Measurements from ENCODE around the gene NEDD4.
"Not testable (repeated sequence)": the region's sequence is repeated elsewhere in the genome, so short reads cannot be mapped to it uniquely, and the experiment has no call there.

NEDD4 gene

GRCh38 chr15:56003777-56004176 lies 10.4 kb upstream of the NEDD4 start:
- not testable (repeated sequence) for DNase-seq

GRCh38 chr15:56003277-56003676 lies 9.9 kb upstream of the NEDD4 start:
- DNase-seq, result not testable (repeated sequence)

DNA sequence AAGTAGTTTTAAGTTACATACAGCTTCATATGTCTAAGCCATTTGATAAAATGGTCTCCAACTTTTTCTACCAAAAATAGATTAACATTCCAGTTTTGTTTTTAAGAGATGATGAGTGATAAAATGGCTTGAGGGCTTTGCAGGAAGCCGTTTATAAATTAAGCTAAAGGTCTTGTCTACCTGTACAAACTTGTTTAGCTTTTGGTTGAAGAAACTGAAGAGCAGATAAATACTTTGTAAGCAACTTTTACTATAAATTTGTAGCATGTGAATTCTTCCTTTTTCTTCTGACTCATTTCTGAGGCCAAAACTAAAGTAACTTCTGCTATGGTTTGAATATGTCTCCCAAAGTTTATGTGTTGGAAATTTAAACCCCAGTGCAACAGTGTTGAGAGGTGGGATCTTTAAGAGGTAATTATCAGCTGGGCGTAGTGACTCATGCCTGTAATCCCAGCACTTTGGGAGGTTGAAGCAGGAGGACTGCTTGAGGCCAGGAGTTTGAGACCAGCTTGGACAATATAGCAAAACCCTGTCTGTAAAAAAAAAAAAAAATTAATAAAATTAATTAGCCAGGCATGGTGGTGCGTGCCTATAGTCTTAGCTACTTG lies 8.2 kb upstream of the NEDD4 start:
- DNase-seq, result no peak

- DNase-seq, result no peak
Observed at GRCh38 chr15:55999658-56000057, 6.2 kb upstream of the NEDD4 start.

DNA sequence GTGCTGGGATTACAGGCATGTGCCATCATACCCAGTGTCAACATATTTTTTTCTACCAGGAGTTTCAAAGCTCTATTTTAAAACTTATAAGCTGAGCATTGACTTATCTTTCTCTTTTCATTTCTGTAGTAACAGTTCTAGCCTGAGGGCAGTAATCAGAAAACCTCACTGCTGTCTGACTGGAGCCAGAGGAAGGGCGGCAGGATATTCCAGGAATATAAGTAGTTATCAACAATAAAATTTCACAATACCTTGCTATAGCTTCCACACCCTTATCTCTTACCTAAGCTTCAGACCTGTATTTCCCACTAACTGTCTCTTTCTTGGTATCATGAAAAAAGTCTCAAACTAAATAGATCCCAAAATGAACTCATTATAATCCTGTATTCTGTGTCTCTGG lies 5.1 kb upstream of the NEDD4 start:
- DNase-seq, result no peak

GRCh38 chr15:55993804-55994560 lies 570 bp upstream of the NEDD4 start:
- no peak for DNase-seq

DNA sequence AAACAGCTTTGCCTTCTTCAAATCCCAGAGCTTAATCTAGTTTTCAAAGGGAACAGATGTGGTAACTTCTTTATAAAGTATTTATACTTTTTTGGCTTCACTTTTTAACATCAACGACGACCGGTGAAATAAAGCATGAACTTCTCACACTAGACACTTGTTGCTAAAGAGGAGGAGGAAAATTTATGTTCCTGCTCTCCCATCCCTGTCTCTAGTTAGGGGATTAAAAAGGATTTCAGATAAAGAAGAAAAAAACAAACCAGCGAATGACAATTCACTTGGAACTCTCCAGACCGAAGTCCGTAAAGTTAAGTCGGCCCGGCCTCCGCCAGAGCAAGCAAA lies 672 bp downstream of the NEDD4 start:
- DNase-seq, result no peak

GRCh38 chr15:55991802-55992768 lies 1.3 kb downstream of the NEDD4 start:
- DNase-seq, result no peak

DNA sequence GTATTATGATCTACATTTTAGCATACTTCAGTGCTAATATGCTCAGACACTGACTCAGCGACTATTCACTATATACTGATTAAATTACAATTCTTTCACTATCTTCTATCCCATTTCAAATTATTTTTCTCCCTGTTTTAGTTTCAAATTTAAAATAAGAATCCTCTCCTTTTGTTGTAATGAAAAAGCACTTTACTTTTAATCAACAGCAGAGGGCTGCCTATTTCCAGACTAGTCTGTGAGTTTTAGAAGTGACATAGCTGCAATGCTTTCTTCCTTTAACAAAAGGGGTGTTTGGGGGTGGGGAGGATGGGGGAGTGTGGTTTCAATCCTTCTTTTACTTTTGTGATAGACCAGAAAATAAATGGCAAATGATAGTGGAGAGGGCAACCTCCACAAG lies 2.4 kb downstream of the NEDD4 start:
- no peak for DNase-seq

GRCh38 chr15:55990516-55990915 lies 2.9 kb downstream of the NEDD4 start:
- DNase-seq, result no peak

DNA sequence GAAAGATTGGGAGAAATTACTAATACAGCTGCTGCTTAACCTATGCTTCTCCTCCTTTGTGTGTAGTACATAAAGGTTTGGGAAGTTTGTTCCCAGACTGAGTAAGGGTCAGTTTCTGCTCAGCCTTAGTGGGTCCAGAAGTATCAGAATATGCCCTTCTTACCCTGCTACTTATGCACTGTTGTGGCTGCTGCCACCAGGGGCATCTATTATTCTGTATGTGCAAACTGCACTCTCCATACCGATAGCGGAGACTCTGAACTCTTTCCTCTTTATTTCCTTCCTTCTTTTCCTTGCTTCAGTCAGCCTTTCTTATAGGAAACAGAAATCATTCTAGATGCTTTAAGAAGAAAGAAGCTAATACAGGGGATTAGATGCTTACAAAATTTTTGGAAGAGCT lies 4.0 kb downstream of the NEDD4 start:
- no peak for DNase-seq

DNA sequence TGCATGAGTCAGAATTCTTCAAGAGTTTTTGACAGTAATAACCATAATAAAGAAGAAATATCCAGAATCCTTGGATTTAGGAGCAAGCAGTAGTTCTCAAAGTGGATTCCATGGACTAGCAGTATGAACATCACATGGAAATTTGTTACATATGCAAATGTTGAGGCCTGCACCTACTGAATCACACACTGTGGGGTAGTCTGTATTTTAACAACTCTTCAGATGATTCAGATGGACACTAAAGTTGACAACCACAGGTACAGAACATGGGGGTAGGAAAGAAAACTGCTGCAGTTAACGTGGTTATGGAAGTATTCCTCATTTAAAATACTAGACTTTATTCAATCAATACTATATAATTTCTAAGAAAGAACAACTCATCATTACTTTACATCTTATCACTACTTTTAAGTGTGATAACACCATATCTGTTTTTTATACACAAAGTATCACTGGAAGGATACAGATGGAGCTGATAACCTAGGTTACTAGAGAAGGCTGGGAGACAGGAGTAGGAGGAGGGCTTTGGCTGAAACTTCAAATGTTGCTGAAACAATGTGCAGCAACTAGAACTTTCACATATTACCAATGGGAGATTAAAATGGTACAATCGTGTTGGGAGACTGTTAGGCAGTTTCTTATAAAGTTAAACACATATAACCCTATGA lies 11.7 kb downstream of the NEDD4 start:
- no peak for DNase-seq

DNA sequence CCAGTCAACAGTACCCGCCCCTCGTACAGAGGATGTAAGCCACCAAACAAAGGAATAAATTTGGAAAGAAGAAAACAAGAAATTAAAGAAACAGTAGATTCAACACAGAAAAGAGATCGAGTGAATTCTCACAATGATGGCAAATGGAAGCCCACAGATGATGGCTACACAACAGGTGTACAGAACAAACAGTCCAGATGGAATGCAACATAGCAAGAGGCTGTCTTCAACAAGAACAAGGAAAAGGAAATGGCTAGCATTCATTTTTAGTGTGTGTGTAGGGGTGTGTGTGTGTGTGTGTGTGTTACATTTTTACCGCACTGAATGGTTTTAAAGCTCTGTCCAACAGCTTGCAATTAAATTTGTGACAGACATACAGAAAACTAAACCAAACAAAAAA lies 12.9 kb downstream of the NEDD4 start:
- DNase-seq, result no peak

GRCh38 chr15:55977231-55977630 lies 16.2 kb downstream of the NEDD4 start:
- no peak for DNase-seq

- DNase-seq, result no peak
Observed at GRCh38 chr15:55970286-55970685, 23.1 kb downstream of the NEDD4 start.

DNA sequence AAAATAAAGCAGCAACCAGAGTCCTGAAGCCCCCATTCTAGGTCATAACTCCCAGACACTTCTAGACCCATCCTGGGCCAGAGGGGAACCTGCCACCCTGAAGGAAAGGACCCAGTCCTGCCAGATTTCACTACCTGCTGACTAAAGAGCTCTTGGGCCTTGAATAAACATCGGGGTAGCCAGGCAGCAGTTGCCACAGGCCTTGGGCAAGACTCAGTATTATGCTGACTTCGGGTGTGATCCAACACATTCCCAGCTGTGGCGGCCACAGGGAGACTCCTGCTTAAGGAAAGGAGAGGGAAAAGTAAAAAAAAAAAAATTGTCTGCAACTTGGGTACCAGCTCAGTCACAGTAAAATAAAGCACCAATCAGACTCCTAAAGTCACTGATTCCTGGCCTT lies 23.8 kb downstream of the NEDD4 start:
- no peak for DNase-seq

- DNase-seq, result no peak
Observed at GRCh38 chr15:55968923-55969322, 24.5 kb downstream of the NEDD4 start.

DNA sequence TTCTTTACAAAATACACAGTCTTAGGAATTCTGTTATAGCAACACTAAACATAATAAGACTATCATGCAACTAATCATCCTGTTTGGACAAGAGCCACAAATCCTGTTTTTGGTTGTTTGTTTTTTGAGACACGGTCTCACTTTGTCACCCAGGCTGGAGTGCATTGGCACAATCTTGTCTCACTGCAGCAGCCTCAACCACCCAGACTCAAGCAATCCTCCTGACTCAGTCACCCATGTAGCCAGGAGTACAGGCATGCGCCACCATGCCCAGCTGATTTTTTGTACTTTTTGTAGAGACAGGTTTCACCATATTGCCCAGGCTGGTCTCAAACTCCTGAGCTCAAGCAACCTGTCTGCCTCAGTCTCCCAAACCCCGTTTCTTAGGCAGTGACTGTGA lies 28.3 kb downstream of the NEDD4 start:
- DNase-seq, result no peak

DNA sequence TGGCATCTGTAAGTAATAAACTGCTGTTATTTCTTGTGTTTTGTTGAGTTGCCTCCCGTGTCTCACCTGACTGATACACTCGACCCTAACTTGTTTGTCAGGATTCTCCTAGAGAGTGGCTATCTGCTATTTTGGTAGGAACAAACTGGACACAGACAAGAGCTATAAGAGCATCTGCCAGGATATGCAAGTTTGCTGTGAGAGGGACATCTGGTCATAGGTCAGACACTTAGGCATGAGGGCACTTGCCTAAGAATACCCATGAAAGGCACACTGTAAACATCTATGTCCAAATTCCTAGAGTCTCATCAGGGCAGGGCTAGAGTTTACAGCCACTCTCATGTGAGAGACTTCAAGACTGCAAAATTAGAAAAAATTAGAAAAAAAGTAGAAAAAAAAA lies 32.5 kb downstream of the NEDD4 start:
- no peak for DNase-seq

DNA sequence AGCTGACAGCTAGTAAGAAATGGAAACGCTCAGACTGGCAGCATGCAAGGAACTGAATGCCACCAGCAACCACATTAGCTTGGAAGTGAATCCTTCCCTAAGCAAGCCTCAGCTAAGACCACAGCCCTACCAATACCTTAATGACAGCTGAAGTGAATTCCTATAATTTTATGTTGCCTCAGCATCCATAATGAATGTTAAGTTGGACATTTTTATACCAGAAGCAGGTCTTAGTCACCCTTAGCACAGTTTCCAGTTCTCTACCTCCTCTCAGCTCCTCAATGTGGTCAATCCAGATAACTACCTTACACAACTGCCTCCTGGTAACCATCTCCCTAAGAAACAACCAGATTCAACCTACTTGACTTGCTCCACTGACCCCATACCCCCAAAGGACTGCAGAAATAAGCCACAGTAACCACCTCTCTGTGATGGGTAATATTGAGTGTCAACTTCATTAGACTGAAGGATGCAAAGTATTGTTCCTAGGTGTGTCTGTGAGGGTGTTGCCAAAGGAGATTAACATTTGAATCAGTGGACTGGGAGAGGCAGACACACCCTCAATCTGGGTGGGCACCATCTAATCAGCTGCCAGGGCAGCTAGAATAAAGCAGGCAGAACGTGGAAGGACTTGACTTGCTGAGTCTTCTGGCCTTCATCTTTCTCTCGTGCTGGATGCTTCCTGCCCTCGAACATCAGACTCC lies 33.5 kb downstream of the NEDD4 start:
- DNase-seq, result no peak

GRCh38 chr15:55958349-55958748 lies 35.1 kb downstream of the NEDD4 start:
- DNase-seq, result no peak

GRCh38 chr15:55954862-55955605 lies 38.4 kb downstream of the NEDD4 start:
- no peak for DNase-seq

All from stimulated activated CD4-positive, alpha-beta T cell treated with anti-CD3 and anti-CD28 coated beads, Interleukin-15, amount 100 ng/mL, for 24 hours (primary cell).